B cell (primary cell): ENCODE results near the gene TCN1. TPM values are rescaled to one million over a fixed set of nuclear protein-coding genes. Genes with fewer than 3 reads are reported as not detected.

Experiments
- ATAC-seq: fragments of 200-7000 bp; cut with Tn5 transposase; one replicate; pipeline ENCODE4 v1.10.0; 2021; ENCODE audit warnings: low read depth, mild to moderate bottlenecking, moderate number of reproducible peaks, moderate library complexity
- CTCF ChIA-PET: fragments of 350-600 bp; sonication (Branson Sonifier 250); formaldehyde crosslinking; loops from one replicate; lab custom pipeline; 2021; ENCODE audit warnings: antibody characterized with exemption, inconsistent platforms; lab: Charles Lee
- POLR2A ChIA-PET: fragments of 350-600 bp; sonication (Branson Sonifier 250); formaldehyde crosslinking; loops from one replicate; lab custom pipeline; 2021; ENCODE audit warnings: antibody characterized with exemption; lab: Charles Lee
- DNase-seq: peaks from one replicate; pipeline ENCODE4 v3.0.0; 2013
- H2AFZ ChIP-seq: 2 replicates; pipeline ENCODE4 v1.6.1; 2012; ENCODE audit warnings: mild to moderate bottlenecking, low read depth, low read length; ENCODE audit not compliant: insufficient read depth, poor library complexity, severe bottlenecking
- H3K27ac ChIP-seq, 2 donors: 1 replicate in 1 of 2; 2 replicates in 1 of 2; pipeline ENCODE4 v1.5.1; 2012 to 2013; ENCODE audit warnings: low read length in 2 of 2, mild to moderate bottlenecking in 2 of 2, moderate library complexity in 1 of 2
- H3K27me3 ChIP-seq, 4 experiments: fragments of 200-600 bp in 1 of 4; sonication (generic) in 1 of 4; replicated peaks in 1 of 4; 1 replicate in 2 of 4; 2 replicates in 2 of 4; pipeline versions ENCODE4 v1.6.1 to v1.7.0; 2013 to 2016; ENCODE audit warnings: low read length in 3 of 4, mild to moderate bottlenecking in 2 of 4, mixed read lengths in 1 of 4, moderate library complexity in 1 of 4; ENCODE audit not compliant: insufficient read depth in 4 of 4, control insufficient read depth in 3 of 4; ENCODE audit errors: control extremely low read depth in 1 of 4
- H3K36me3 ChIP-seq, 2 experiments: replicated peaks in 1 of 2; 1 replicate in 1 of 2; 2 replicates in 1 of 2; pipeline versions ENCODE4 v1.6.1 to v1.7.1; 2013; ENCODE audit warnings: low read length in 1 of 2; ENCODE audit not compliant: insufficient read depth in 2 of 2, control insufficient read depth in 1 of 2; ENCODE audit errors: control extremely low read depth in 1 of 2, extremely low read depth in 1 of 2
- H3K4me1 ChIP-seq, 2 donors: fragments of 200-600 bp in 1 of 2; sonication (generic) in 1 of 2; 1 replicate in 1 of 2; 2 replicates in 1 of 2; pipeline versions ENCODE4 v1.5.1 to v1.6.1; 2013 to 2017; ENCODE audit warnings: low read length in 2 of 2; ENCODE audit not compliant: control insufficient read depth in 2 of 2, insufficient read depth in 2 of 2
- H3K4me2 ChIP-seq: replicated peaks from 2 replicates; pipeline ENCODE3; 2012; ENCODE audit warnings: mild to moderate bottlenecking, low read depth, low read length; ENCODE audit not compliant: poor library complexity, severe bottlenecking
- H3K4me3 ChIP-seq, 5 experiments: fragments of 200-600 bp in 1 of 5; sonication (generic) in 1 of 5; 1 replicate in 3 of 5; 2 replicates in 2 of 5; pipeline versions ENCODE4 v1.5.1 to v1.7.0; 2011 to 2016; ENCODE audit warnings: low read length in 4 of 5, mild to moderate bottlenecking in 4 of 5, low read depth in 2 of 5, control low read depth in 1 of 5, moderate library complexity in 1 of 5; ENCODE audit not compliant: insufficient read depth in 1 of 5; ENCODE audit errors: control extremely low read depth in 1 of 5, extremely low read depth in 1 of 5
- H3K79me2 ChIP-seq: fragments of 200-600 bp; sonication (generic); one replicate; pipeline ENCODE4 v1.6.0; 2016; ENCODE audit warnings: low read length; ENCODE audit not compliant: control insufficient read depth, insufficient read depth
- H3K9ac ChIP-seq: fragments of 200-600 bp; sonication (generic); 2 replicates; pipeline ENCODE4 v1.6.1; 2017; ENCODE audit warnings: mild to moderate bottlenecking, low read length, moderate library complexity
- H3K9me3 ChIP-seq, 3 donors: one replicate each; pipeline versions ENCODE4 v1.6.1 to v1.7.1; 2013; ENCODE audit warnings: low read length in 2 of 3; ENCODE audit not compliant: control insufficient read depth in 2 of 3, insufficient read depth in 1 of 3; ENCODE audit errors: control extremely low read depth in 1 of 3
- H4K20me1 ChIP-seq: 2 replicates; pipeline ENCODE4 v1.6.0; 2012; ENCODE audit warnings: mild to moderate bottlenecking, low read length; ENCODE audit not compliant: insufficient read depth, control insufficient read depth, poor library complexity, severe bottlenecking
- H3K27ac Mint-ChIP-seq: one replicate; pipeline ENCODE4 v1.8.0; 2021; ENCODE audit warnings: mixed read lengths
- H3K27me3 Mint-ChIP-seq: one replicate; pipeline ENCODE4 v1.8.0; 2021; ENCODE audit warnings: mixed read lengths
- H3K4me1 Mint-ChIP-seq: one replicate; pipeline ENCODE4 v1.8.0; 2021; ENCODE audit warnings: mixed read lengths
- H3K4me3 Mint-ChIP-seq: one replicate; pipeline ENCODE4 v1.8.0; 2021; ENCODE audit warnings: mixed read lengths
- H3K9me3 Mint-ChIP-seq: one replicate; pipeline ENCODE4 v1.8.0; 2022; ENCODE audit warnings: mixed read lengths; ENCODE audit not compliant: insufficient read depth
- EZH2 ChIP-seq: IDR thresholded peaks from 2 replicates; pipeline ENCODE4 v1.6.1; 2012; ENCODE audit warnings: borderline replicate concordance, low read depth, mild to moderate bottlenecking, moderate library complexity, low read length; ENCODE audit not compliant: insufficient read depth, poor library complexity, severe bottlenecking
- WGBS: methylation state at CpG from one replicate; pipeline ENCODE4 v1.1.5; 2013; ENCODE audit warnings: missing lambda C conversion rate; ENCODE audit not compliant: insufficient coverage; 5-methylcytosine and 5-hydroxymethylcytosine counted together
- intact Hi-C: fragments of 100-400 bp; cut with micrococcal nuclease; formaldehyde crosslinking; loops from one replicate; pipeline ENCODE4 v1.10.0; 2022
- polyA plus RNA-seq: library from polyadenylated mRNA; depleted of rRNA; stranded (reverse); fragments of >200 nt; gene quantifications from 2 replicates; pipeline ENCODE4 v1.2.3, GENCODE V29; 2012
- total RNA-seq, 2 donors: library from RNA; stranded (reverse); fragments of 120-200 nt in 1 of 2; gene quantifications; 1 replicate in 1 of 2; 2 replicates in 1 of 2; pipeline versions ENCODE4 v1.2.3 to v1.2.4, GENCODE V29; 2013 to 2022
- TF ChIP-seq, protein P1 (sequence below): fragments of 200-600 bp; IDR thresholded peaks from one replicate; pipeline ENCODE4 v1.8.0; 2022; ENCODE audit warnings: antibody characterized with exemption, mild to moderate bottlenecking

The TCN1 gene
- total and polyA plus RNA-seq, 2 donors (not counting 1 experiment from before 2014, with no cell fraction given), result 0.15 TPM; not detected in 1

DNA sequence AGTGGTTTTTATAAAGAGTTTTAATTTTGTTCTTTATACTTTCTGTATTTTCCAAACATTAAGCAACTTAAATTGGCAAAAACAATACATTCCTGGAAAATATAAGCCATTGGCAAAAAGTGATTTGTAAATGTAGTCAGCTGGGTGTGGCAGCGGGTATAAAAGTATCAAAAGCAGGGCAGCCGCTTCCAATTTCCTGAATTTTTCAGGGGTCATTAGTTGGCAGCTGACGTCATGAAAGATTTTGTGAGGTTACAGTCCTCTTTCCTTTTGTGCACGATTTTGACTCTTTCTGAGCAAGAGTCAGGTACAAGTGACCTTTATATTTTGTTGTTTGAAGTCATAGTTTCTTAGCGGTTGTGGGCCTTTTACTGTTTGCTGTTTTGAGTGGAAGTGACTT, 12.3 kb upstream of the TCN1 start, which contains the start of gene OOSP3:
Gene OOSP3, plus strand, starts transcription at position 208 of the 400 bp plus-strand sequence. Its CDS starts 27 bp downstream, at position 235.
- TF ChIP-seq, protein P1, sequence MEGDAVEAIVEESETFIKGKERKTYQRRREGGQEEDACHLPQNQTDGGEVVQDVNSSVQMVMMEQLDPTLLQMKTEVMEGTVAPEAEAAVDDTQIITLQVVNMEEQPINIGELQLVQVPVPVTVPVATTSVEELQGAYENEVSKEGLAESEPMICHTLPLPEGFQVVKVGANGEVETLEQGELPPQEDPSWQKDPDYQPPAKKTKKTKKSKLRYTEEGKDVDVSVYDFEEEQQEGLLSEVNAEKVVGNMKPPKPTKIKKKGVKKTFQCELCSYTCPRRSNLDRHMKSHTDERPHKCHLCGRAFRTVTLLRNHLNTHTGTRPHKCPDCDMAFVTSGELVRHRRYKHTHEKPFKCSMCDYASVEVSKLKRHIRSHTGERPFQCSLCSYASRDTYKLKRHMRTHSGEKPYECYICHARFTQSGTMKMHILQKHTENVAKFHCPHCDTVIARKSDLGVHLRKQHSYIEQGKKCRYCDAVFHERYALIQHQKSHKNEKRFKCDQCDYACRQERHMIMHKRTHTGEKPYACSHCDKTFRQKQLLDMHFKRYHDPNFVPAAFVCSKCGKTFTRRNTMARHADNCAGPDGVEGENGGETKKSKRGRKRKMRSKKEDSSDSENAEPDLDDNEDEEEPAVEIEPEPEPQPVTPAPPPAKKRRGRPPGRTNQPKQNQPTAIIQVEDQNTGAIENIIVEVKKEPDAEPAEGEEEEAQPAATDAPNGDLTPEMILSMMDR, result no peak
- no peak for TF ChIP-seq EZH2
- Mint-ChIP-seq H3K27me3 (peaks cover 21% of the 10 kb centered on the region), H3K4me1 (no peaks in the 10 kb centered on the region), H3K27ac (no peak within 1 kb of the TSS), H3K9me3 (no peaks in the 10 kb centered on the region), H3K4me3 (no peak within 1 kb of the TSS)
- Histone ChIP-seq H3K4me2 (no peak within 1 kb of the TSS), H3K9me3 (no peaks in the 10 kb centered on the region), H3K36me3 (no peaks in the 10 kb centered on the region), H3K79me2 (no peaks in the 10 kb centered on the region), H4K20me1 (no peaks in the 10 kb centered on the region), H3K27me3 (no peaks in the 10 kb centered on the region), H2AFZ (no peak within 1 kb of the TSS), H3K4me1 (no peaks in the 10 kb centered on the region), H3K27ac (no peak within 1 kb of the TSS), H3K4me3 (no peak within 1 kb of the TSS), H3K9ac (no peak within 1 kb of the TSS)
- no peak for ATAC-seq
- ChIA-PET CTCF (no interaction called here), POLR2A (no interaction called here)
- no peak for DNase-seq
- intact Hi-C loops, result no loop called here
- WGBS, result 98% methylated on average over 5 of the region's 5 CpGs

DNA sequence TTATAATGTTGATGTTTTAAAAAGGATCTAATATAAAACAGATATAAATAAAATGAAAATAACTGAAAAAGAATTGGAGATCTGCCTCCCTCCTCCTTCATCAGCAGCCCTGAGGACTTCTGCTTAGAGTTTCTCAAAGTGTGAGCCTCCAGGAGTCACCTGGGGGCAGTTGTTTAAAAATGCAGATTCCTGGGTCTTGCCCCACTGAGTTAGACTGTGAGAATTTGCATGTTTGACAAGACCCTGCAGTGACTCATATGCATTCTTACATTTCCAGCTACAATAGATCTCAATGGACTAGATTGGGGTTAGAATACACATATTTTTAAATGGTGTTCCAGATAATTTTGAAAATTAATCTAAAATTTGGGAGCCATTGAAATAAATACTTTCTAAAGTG, 11.5 kb upstream of the TCN1 start:
- CTCF ChIA-PET, result no interaction called here
- H3K4me3 ChIP-seq, result no peak overlapping the region

More for the DNA sequence above, 11.5 kb upstream of the TCN1 start:
- H3K79me2 ChIP-seq, result no peaks in the 10 kb centered on the region
- H3K9me3 ChIP-seq, result no peaks in the 10 kb centered on the region
- POLR2A ChIA-PET, result no interaction called here
- H3K4me2 ChIP-seq, result no peak overlapping the region
- Mint-ChIP-seq H3K27ac (no peak overlapping the region), H3K9me3 (no peaks in the 10 kb centered on the region), H3K4me1 (no peaks in the 10 kb centered on the region), H3K27me3 (peaks cover 21% of the 10 kb centered on the region), H3K4me3 (no peak overlapping the region)
- H4K20me1 ChIP-seq, result no peaks in the 10 kb centered on the region
- no peaks in the 10 kb centered on the region for H3K27me3 ChIP-seq
- H3K27ac ChIP-seq, result no peak overlapping the region
- no peak overlapping the region for H2AFZ ChIP-seq
- H3K4me1 ChIP-seq, result no peaks in the 10 kb centered on the region
- no peak for ATAC-seq
- intact Hi-C loops, result no loop called here
- no peak for DNase-seq
- H3K36me3 ChIP-seq, result no peaks in the 10 kb centered on the region
- no peak overlapping the region for H3K9ac ChIP-seq
- no peak for TF ChIP-seq EZH2
- TF ChIP-seq, protein P1, result no peak
